Mucosa of rectum (tissue), 2 donors: Measurements from ENCODE around the gene PARD3B.
A peak's percentile ranks its signal among the peaks of the same experiment; 100 is the strongest.

ENCODE experiments used
- H3K27ac ChIP-seq, 2 donors: one replicate each; pipeline ENCODE4 v1.7.0; 2013; ENCODE audit warnings: inconsistent platforms in 2 of 2, low read depth in 2 of 2, low read length in 2 of 2
- H3K27me3 ChIP-seq, 2 donors: one replicate each; pipeline ENCODE4 v1.7.0; 2013; ENCODE audit warnings: low read length in 2 of 2; ENCODE audit not compliant: control insufficient read depth in 2 of 2, insufficient read depth in 2 of 2
- H3K36me3 ChIP-seq, 2 donors: one replicate each; pipeline ENCODE4 v1.7.0; 2013; ENCODE audit warnings: low read length in 2 of 2; ENCODE audit not compliant: control insufficient read depth in 2 of 2, insufficient read depth in 2 of 2
- H3K4me1 ChIP-seq, 2 donors: one replicate each; pipeline ENCODE4 v1.7.0; 2013; ENCODE audit warnings: low read length in 2 of 2, mild to moderate bottlenecking in 1 of 2; ENCODE audit not compliant: control insufficient read depth in 2 of 2, insufficient read depth in 2 of 2
- H3K4me3 ChIP-seq, 2 donors: one replicate each; pipeline ENCODE4 v1.7.0; 2013; ENCODE audit warnings: low read length in 2 of 2
- H3K9ac ChIP-seq, 2 donors: one replicate each; pipeline ENCODE4 v1.7.0; 2013; ENCODE audit warnings: low read length in 2 of 2, low read depth in 1 of 2, mild to moderate bottlenecking in 1 of 2
- H3K9me3 ChIP-seq, 2 donors: one replicate each; pipeline ENCODE4 v1.7.0; 2013; ENCODE audit warnings: low read length in 2 of 2; ENCODE audit not compliant: control insufficient read depth in 2 of 2
- donor health status: healthy.
- donor health status: Normal muscosa, but diverticular disease.

Gene PARD3B, protein sequence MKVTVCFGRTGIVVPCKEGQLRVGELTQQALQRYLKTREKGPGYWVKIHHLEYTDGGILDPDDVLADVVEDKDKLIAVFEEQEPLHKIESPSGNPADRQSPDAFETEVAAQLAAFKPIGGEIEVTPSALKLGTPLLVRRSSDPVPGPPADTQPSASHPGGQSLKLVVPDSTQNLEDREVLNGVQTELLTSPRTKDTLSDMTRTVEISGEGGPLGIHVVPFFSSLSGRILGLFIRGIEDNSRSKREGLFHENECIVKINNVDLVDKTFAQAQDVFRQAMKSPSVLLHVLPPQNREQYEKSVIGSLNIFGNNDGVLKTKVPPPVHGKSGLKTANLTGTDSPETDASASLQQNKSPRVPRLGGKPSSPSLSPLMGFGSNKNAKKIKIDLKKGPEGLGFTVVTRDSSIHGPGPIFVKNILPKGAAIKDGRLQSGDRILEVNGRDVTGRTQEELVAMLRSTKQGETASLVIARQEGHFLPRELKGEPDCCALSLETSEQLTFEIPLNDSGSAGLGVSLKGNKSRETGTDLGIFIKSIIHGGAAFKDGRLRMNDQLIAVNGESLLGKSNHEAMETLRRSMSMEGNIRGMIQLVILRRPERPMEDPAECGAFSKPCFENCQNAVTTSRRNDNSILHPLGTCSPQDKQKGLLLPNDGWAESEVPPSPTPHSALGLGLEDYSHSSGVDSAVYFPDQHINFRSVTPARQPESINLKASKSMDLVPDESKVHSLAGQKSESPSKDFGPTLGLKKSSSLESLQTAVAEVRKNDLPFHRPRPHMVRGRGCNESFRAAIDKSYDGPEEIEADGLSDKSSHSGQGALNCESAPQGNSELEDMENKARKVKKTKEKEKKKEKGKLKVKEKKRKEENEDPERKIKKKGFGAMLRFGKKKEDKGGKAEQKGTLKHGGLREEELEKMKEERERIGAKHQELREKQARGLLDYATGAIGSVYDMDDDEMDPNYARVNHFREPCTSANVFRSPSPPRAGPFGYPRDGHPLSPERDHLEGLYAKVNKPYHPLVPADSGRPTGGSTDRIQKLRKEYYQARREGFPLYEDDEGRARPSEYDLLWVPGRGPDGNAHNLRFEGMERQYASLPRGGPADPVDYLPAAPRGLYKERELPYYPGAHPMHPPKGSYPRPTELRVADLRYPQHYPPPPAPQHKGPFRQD (N-terminal part only)

DNA sequence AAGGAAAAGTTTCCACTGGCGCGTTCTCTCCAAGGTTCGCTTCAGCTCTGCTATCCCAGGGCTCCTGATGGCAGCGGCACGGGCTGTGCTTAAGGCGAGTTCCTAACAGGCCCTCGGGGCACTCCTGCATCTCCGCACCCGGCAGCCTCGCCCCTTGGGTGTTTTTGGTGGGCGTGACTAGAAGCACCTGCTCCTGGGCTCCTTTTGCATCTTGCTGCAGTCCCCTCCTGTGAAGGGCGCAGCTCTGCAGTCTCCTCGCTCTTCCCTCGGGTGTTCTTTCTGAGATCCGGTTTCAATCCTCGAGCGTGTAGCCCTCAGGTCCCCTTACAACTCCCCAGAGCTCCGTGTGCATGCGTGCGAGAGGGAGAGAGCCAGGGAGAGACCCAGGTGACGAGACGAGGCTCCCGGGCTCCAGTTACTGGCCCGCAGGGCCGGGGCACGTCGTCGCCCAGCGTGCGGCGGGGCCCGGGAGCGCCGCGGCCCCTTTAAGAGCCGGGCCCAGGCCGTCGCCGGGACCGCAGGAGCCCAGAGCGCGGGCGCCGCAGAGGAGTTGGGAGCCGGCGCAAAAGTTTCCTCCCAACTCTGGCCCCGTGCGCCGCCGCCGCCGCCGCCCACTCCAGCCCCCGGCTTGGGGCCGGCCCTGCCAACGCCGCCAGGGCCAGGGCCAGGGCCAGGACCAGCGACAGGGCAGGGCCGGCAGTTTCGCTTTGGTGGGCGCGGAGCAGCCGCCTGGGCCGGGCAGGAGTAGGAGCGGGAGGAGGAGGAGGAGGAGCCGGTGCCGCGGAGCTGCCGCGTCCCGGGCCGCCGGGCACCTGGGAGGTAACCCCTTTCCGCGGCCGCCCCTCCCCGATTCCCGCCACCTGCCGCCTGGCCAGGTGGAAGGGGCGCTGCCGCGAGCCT is at the start of gene PARD3B:
Gene PARD3B, plus strand, starts transcription at position 515 of the 900 bp plus-strand sequence. CDS start 525 bp downstream, outside the sequence.
- no peaks in the 10 kb centered on the region for H3K9me3 ChIP-seq
- H3K36me3 ChIP-seq, result no peaks in the 10 kb centered on the region
- peak within 1 kb of the TSS; percentile 74 to 78 for H3K4me3 ChIP-seq
- peak within 1 kb of the TSS; percentile 85 to 87 for H3K27ac ChIP-seq
- H3K27me3 ChIP-seq, result no peaks in the 10 kb centered on the region
- peak within 1 kb of the TSS; percentile 49 to 79 for H3K9ac ChIP-seq
- H3K4me1 ChIP-seq, result peaks cover 5 to 14% of the 10 kb centered on the region in 2 donors

DNA sequence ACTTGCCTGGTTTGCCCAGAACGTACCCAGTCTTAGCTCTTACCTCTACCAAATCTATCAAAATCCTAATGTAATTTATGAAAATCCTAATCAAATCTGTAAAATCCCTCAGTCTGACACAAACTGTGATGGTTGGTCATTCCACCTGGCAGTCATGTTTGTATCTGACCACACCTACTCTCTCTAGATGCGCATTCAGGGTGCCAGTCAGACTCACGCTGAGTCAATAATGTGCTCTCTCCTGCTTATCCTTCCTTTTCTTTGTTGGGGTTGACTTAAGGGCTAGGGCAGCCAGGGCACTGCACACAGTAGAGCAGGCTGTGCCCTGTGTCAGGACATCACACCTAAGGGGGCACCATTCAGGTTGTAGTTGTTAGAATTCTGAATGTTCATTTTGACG is 48.5 kb upstream of the PARD3B start:
- H3K4me1 ChIP-seq, result no peaks in the 10 kb centered on the region
- no peaks in the 10 kb centered on the region for H3K36me3 ChIP-seq
- no peak overlapping the region for H3K4me3 ChIP-seq
- H3K9ac ChIP-seq, result no peak overlapping the region
- H3K27me3 ChIP-seq, result no peaks in the 10 kb centered on the region
- H3K27ac ChIP-seq, result no peak overlapping the region
- no peaks in the 10 kb centered on the region for H3K9me3 ChIP-seq

DNA sequence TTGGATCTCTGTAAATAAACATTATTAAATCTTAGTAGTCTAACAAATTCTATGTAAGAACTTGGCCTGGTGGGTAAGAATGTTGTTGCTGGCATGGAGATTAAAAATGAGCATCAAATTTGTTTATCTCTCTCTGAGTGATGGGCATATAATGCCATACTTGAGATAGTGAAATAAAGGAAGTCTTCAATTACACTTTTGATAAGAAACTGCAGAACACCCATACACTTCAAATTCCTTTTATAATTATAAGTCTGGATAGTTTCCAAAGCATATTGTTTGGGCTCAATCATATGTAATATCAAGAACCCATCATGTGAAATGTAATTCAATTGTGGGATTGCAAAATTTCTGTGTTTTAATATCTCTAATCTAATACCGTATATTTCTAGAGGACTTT is 47.4 kb upstream of the PARD3B start:
- H3K9ac ChIP-seq, result no peak overlapping the region
- no peak overlapping the region for H3K27ac ChIP-seq
- no peaks in the 10 kb centered on the region for H3K36me3 ChIP-seq
- H3K9me3 ChIP-seq, result no peaks in the 10 kb centered on the region
- H3K4me1 ChIP-seq, result no peaks in the 10 kb centered on the region
- H3K27me3 ChIP-seq, result no peaks in the 10 kb centered on the region
- H3K4me3 ChIP-seq, result no peak overlapping the region

DNA sequence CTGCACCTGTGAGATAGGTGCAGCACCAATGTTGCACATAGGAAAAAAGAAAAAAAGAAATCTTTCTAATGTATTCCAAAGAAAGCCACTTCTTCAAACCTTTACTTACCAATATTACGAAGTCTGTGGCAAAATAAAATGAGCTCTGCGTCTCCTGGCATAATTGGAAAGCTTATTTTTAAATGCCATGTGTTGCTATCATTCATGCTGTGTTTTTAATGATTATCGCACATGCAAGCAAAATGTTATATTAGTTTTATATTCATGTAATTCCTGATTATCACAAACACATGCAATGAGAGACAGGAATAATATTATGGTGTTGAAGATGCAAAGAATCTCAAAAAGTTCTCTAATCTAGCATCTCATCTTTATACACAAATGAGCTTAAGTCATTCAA is 47.0 kb upstream of the PARD3B start:
- H3K27ac ChIP-seq, result no peak overlapping the region
- no peak overlapping the region for H3K4me3 ChIP-seq
- no peak overlapping the region for H3K9ac ChIP-seq
- H3K4me1 ChIP-seq, result no peaks in the 10 kb centered on the region
- no peaks in the 10 kb centered on the region for H3K27me3 ChIP-seq
- no peaks in the 10 kb centered on the region for H3K36me3 ChIP-seq
- no peaks in the 10 kb centered on the region for H3K9me3 ChIP-seq

DNA sequence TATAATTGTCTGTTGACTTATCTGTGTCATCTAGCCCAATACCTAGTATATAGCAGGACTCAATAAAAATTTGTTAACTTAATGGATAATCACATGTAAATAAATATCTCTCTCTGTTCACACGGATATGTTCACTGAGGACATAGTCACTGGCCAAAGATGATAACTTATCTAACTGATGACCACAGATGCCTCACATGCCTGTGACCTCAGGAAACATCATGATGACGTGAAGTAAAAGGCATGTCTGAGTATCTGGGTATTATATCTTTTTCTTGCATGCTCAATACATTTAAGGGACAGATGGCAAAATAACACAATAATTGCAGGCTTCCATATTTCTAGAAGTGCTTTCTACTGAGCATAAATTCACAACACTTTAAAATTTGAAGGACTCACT is 41.4 kb upstream of the PARD3B start:
- peaks cover 0 to 8% of the 10 kb centered on the region in 2 donors for H3K4me1 ChIP-seq
- no peaks in the 10 kb centered on the region for H3K27me3 ChIP-seq
- no peak overlapping the region for H3K9ac ChIP-seq
- H3K4me3 ChIP-seq, result no peak overlapping the region
- H3K9me3 ChIP-seq, result no peaks in the 10 kb centered on the region
- no peaks in the 10 kb centered on the region for H3K36me3 ChIP-seq
- H3K27ac ChIP-seq, result no peak overlapping the region

DNA sequence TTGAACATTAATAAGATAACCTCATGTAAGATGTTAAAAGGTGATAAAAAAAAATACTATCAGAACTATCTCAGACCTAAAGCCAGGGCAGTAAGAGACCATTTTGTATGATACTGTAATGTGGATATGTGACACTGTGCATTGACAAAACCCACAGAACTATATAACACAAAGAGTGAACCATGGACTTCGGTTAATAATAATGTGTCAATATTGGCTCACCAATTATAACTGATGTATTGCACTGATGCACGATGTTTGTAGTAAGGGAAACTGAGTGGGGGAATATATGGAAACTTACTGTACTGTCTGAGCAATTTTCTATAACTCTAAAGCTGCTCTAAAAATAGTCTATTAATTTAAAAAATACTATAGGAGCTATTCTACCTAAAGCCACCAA is 40.7 kb upstream of the PARD3B start:
- Histone ChIP-seq H3K9me3 (no peaks in the 10 kb centered on the region), H3K9ac (no peak overlapping the region), H3K4me3 (no peak overlapping the region), H3K27ac (no peak overlapping the region), H3K27me3 (no peaks in the 10 kb centered on the region), H3K4me1 (peaks cover 0 to 8% of the 10 kb centered on the region in 2 donors), H3K36me3 (no peaks in the 10 kb centered on the region)

DNA sequence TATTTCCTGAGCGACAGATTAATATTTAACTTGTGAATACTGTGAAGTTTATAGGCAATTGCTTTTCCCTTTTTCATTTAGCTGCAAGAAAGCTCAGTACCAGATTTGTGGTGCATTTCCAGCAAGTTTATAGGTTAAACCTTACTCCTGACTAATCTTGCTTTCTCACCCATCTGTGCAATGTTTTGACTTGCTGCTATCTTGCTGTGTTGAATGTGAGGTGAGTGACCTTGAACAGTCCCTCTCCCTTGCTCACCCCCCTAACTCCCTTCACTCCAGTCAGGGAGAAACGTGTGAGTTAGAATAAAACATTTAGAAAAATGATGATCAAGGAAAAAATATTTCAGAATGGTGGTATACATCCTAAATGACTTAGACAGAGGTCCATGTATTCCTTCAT is 39.8 kb upstream of the PARD3B start:
- Histone ChIP-seq H3K4me1 (peaks cover 0 to 8% of the 10 kb centered on the region in 2 donors), H3K27me3 (no peaks in the 10 kb centered on the region), H3K36me3 (no peaks in the 10 kb centered on the region), H3K27ac (no peak overlapping the region), H3K4me3 (no peak overlapping the region), H3K9ac (no peak overlapping the region), H3K9me3 (no peaks in the 10 kb centered on the region)

DNA sequence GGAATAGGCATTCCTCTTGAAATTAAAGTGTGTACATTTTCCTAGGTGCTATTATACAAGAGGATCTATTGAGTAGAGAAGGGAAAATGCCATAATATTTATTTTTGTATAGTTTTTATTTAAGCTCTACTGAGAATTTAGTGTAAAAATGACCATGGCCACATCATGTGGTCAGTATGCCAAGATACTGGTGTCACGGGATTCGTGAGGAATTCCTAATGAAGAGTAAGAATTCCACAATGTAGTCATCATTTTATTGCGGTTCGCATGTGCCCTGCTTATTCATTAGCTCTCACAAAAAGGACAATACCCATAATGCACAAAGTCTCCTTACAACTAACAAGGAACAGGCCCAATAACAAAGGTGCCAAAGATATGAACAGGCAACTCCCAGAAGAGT is 39.3 kb upstream of the PARD3B start:
- Histone ChIP-seq H3K36me3 (no peaks in the 10 kb centered on the region), H3K27ac (no peak overlapping the region), H3K9me3 (no peaks in the 10 kb centered on the region), H3K27me3 (no peaks in the 10 kb centered on the region), H3K4me1 (peaks cover 0 to 8% of the 10 kb centered on the region in 2 donors), H3K4me3 (no peak overlapping the region), H3K9ac (no peak overlapping the region)

DNA sequence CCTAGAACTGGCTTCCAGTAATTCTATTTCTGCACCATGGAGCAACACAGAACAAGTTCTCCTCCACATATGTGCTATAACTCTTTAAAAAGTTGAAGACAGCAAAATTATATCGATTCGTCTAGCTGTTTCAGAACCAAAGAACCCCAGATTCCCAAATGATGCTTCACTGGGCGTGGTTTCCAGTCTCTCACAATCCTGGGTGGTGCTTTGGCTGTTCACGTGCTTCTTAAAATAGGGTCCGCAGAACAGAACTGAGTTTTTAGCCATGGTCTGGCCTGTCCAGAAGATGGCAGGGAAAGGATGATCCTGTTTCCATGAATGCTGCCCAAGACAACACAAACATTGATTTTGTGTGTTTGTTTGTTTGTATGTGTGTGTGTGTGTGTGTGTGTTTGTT is 37.6 kb upstream of the PARD3B start:
- Histone ChIP-seq H3K27me3 (no peaks in the 10 kb centered on the region), H3K4me3 (no peak overlapping the region), H3K9ac (no peak overlapping the region), H3K27ac (no peak overlapping the region), H3K4me1 (peaks cover 0 to 8% of the 10 kb centered on the region in 2 donors), H3K9me3 (no peaks in the 10 kb centered on the region), H3K36me3 (no peaks in the 10 kb centered on the region)
